OCI-LY1 (cell line): Measurements from ENCODE around the gene PPP2R5C.
"Not testable (repeated sequence)": the region's sequence is repeated elsewhere in the genome, so short reads cannot be mapped to it uniquely, and the experiment has no call there.

ENCODE experiments used
- H2AFZ ChIP-seq: fragments of 200-600 bp; sonication (generic), shearing (Covaris generic); 2 replicates; pipeline ENCODE4 v1.6.0; 2014; ENCODE audit warnings: antibody characterized with exemption, mild to moderate bottlenecking, low read length
- H3F3A ChIP-seq: fragments of 200-600 bp; sonication (generic), shearing (Covaris generic); 2 replicates; pipeline ENCODE4 v1.6.0; 2014; ENCODE audit warnings: mild to moderate bottlenecking, antibody characterized with exemption, low read length, moderate library complexity; ENCODE audit not compliant: insufficient read depth
- H3K27ac ChIP-seq: fragments of 200-600 bp; sonication (generic); 2 replicates; pipeline ENCODE4 v1.5.1; 2014; ENCODE audit warnings: low read length, mixed run types, mild to moderate bottlenecking, low read depth; ENCODE audit not compliant: poor library complexity, severe bottlenecking
- H3K27me3 ChIP-seq: fragments of 200-600 bp; sonication (generic); 2 replicates; pipeline ENCODE4 v1.6.0; 2014; ENCODE audit warnings: antibody characterized with exemption, mild to moderate bottlenecking, low read length, moderate library complexity; ENCODE audit not compliant: insufficient read depth
- H3K36me3 ChIP-seq: fragments of 200-600 bp; sonication (generic); 2 replicates; pipeline ENCODE4 v1.6.1; 2014; ENCODE audit warnings: mild to moderate bottlenecking, antibody characterized with exemption, low read length, moderate library complexity, mixed read lengths; ENCODE audit not compliant: insufficient read depth
- H3K4me1 ChIP-seq: fragments of 200-600 bp; sonication (generic); 2 replicates; pipeline ENCODE4 v1.5.1; 2014; ENCODE audit warnings: mild to moderate bottlenecking, low read length, moderate library complexity; ENCODE audit not compliant: insufficient read depth, severe bottlenecking
- H3K4me2 ChIP-seq: fragments of 200-600 bp; sonication (generic), shearing (Covaris generic); 2 replicates; pipeline ENCODE4 v1.6.1; 2014; ENCODE audit warnings: low read length
- H3K4me3 ChIP-seq: fragments of 200-600 bp; sonication (generic); 2 replicates; pipeline ENCODE4 v1.5.1; 2014; ENCODE audit warnings: low read length, low read depth, mild to moderate bottlenecking, mixed read lengths; ENCODE audit not compliant: poor library complexity, severe bottlenecking
- H3K79me2 ChIP-seq: fragments of 200-600 bp; shearing (Covaris generic); 2 replicates; pipeline ENCODE4 v1.6.1; 2016; ENCODE audit warnings: mixed run types, low read length, mixed read lengths; ENCODE audit not compliant: insufficient read depth
- H3K9ac ChIP-seq: fragments of 200-600 bp; sonication (generic), shearing (Covaris generic); 2 replicates; pipeline ENCODE4 v1.6.1; 2014; ENCODE audit warnings: mild to moderate bottlenecking, low read length, mixed read lengths
- H3K9me2 ChIP-seq: fragments of 200-600 bp; sonication (generic), shearing (Covaris generic); 2 replicates; pipeline ENCODE4 v1.6.1; 2014; ENCODE audit warnings: low read depth, mild to moderate bottlenecking, low read length, mixed read lengths
- H3K9me3 ChIP-seq: fragments of 200-600 bp; shearing (Covaris generic); 2 replicates; pipeline ENCODE4 v1.6.1; 2014; ENCODE audit warnings: low read length, mixed read lengths
- H4K20me1 ChIP-seq: fragments of 200-600 bp; sonication (generic), shearing (Covaris generic); 2 replicates; pipeline ENCODE4 v1.6.0; 2016; ENCODE audit warnings: mild to moderate bottlenecking, low read length; ENCODE audit not compliant: insufficient read depth
- CTCF ChIP-seq: fragments of 200-600 bp; sonication (generic), shearing (Covaris generic); IDR thresholded peaks from 2 replicates; pipeline ENCODE4 v1.5.1; 2017; ENCODE audit warnings: mild to moderate bottlenecking, antibody characterized with exemption, low read length, moderate library complexity, mixed read lengths
- EZH2 ChIP-seq: fragments of 200-600 bp; sonication (generic), shearing (Covaris generic); IDR thresholded peaks from 2 replicates; pipeline ENCODE4 v1.8.0; 2017; ENCODE audit warnings: borderline replicate concordance, mixed run types, mild to moderate bottlenecking, antibody characterized with exemption, low read length, moderate library complexity, mixed read lengths

The PPP2R5C gene

GRCh38 chr14:101728367-101728742 lies 33.2 kb upstream of the PPP2R5C start:
- H3F3A ChIP-seq, result peaks cover 3% of the 10 kb centered on the region; the same call in 1 of the 2 replicates
- no peaks in the 10 kb centered on the region for H3K9me2 ChIP-seq
- H4K20me1 ChIP-seq, result no peaks in the 10 kb centered on the region
- H3K27ac ChIP-seq, result no peak overlapping the region
- H3K4me1 ChIP-seq, result peaks cover 13% of the 10 kb centered on the region
- TF ChIP-seq CTCF (no peak), EZH2 (no peak)
- no peaks in the 10 kb centered on the region for H3K9me3 ChIP-seq
- no peak overlapping the region for H3K4me3 ChIP-seq
- H3K79me2 ChIP-seq, result no peaks in the 10 kb centered on the region
- no peak overlapping the region for H3K4me2 ChIP-seq
- H3K9ac ChIP-seq, result no peak overlapping the region
- no peaks in the 10 kb centered on the region; the same call in 1 of the 2 replicates for H3K27me3 ChIP-seq
- no peaks in the 10 kb centered on the region; the same call in 1 of the 2 replicates for H3K36me3 ChIP-seq
- H2AFZ ChIP-seq, result no peak overlapping the region

- TF ChIP-seq CTCF (no peak), EZH2 (no peak)
- Histone ChIP-seq H3K27ac (no peak overlapping the region), H3K4me2 (no peak overlapping the region)
Measured at GRCh38 chr14:101729382-101729781, 32.1 kb upstream of the PPP2R5C start.

GRCh38 chr14:101730157-101730556 lies 31.4 kb upstream of the PPP2R5C start:
- not testable (repeated sequence) for H3K9ac ChIP-seq, H3K4me2 ChIP-seq, H3F3A ChIP-seq, H3K27me3 ChIP-seq, H3K36me3 ChIP-seq, H4K20me1 ChIP-seq, H3K9me2 ChIP-seq, H3K27ac ChIP-seq, H3K79me2 ChIP-seq, H3K4me3 ChIP-seq, H2AFZ ChIP-seq, H3K9me3 ChIP-seq
- peaks cover 13% of the 10 kb centered on the region for H3K4me1 ChIP-seq

More at GRCh38 chr14:101729382-101729781, 32.1 kb upstream of the PPP2R5C start:
- no peaks in the 10 kb centered on the region for H4K20me1 ChIP-seq
- H3K9me2 ChIP-seq, result no peaks in the 10 kb centered on the region
- H3K9me3 ChIP-seq, result no peaks in the 10 kb centered on the region
- peaks cover 13% of the 10 kb centered on the region for H3K4me1 ChIP-seq
- no peaks in the 10 kb centered on the region for H3K79me2 ChIP-seq
- H3K4me3 ChIP-seq, result no peak overlapping the region
- H3K27me3 ChIP-seq, result no peaks in the 10 kb centered on the region; the same call in 1 of the 2 replicates
- no peak overlapping the region for H2AFZ ChIP-seq
- no peak overlapping the region for H3K9ac ChIP-seq
- H3F3A ChIP-seq, result peaks cover 2% of the 10 kb centered on the region; the same call in 1 of the 2 replicates
- H3K36me3 ChIP-seq, result no peaks in the 10 kb centered on the region; the same call in 1 of the 2 replicates

GRCh38 chr14:101730626-101731186 lies 30.8 kb upstream of the PPP2R5C start:
- no peaks in the 10 kb centered on the region for H3K79me2 ChIP-seq
- no peaks in the 10 kb centered on the region for H4K20me1 ChIP-seq
- H3K27me3 ChIP-seq, result peaks cover 1% of the 10 kb centered on the region; the same call in 1 of the 2 replicates
- H3K9ac ChIP-seq, result no peak overlapping the region
- H3K4me2 ChIP-seq, result no peak overlapping the region
- peaks cover 13% of the 10 kb centered on the region for H3K4me1 ChIP-seq
- H3F3A ChIP-seq, result no peaks in the 10 kb centered on the region
- H3K36me3 ChIP-seq, result no peaks in the 10 kb centered on the region; the same call in 1 of the 2 replicates
- H3K27ac ChIP-seq, result no peak overlapping the region
- H2AFZ ChIP-seq, result no peak overlapping the region
- no peaks in the 10 kb centered on the region for H3K9me2 ChIP-seq
- TF ChIP-seq CTCF (no peak), EZH2 (no peak)
- no peak overlapping the region for H3K4me3 ChIP-seq
- no peaks in the 10 kb centered on the region for H3K9me3 ChIP-seq
